Astrocyte of the cerebellum (primary cell): ENCODE measurements around the gene SGIP1.

Experiments
- DNase-seq: peaks from one replicate; pipeline ENCODE4 v3.0.0-alpha.2; 2011; ENCODE audit warnings: low read depth
- H3K4me3 ChIP-seq: 2 replicates; pipeline ENCODE4 v1.5.1; 2011; ENCODE audit warnings: mild to moderate bottlenecking, low read depth, low read length, moderate library complexity
- CTCF ChIP-seq: IDR thresholded peaks from 2 replicates; pipeline ENCODE4 v1.5.1; 2012; ENCODE audit warnings: low read length, low read depth, moderate library complexity, mild to moderate bottlenecking; ENCODE audit errors: missing control alignments
- in situ Hi-C: cut with HindIII; loops from 2 replicates; pipeline ENCODE4 v1.10.0; 2017; ENCODE audit warnings: low sequenced_read_pairs

The SGIP1 gene

GRCh38 chr1:66505671-66506392 lies 28.1 kb upstream of the SGIP1 start:
- TF ChIP-seq CTCF, result no peak
- DNase-seq, result peak; percentile 64
- H3K4me3 ChIP-seq, result no peak overlapping the region
- in situ Hi-C loops, result no loop called here

- in situ Hi-C loops, result no loop called here
- no peak overlapping the region for H3K4me3 ChIP-seq
- no peak for DNase-seq
- no peak for TF ChIP-seq CTCF
Observed at GRCh38 chr1:66506393-66506687, 27.6 kb upstream of the SGIP1 start.

- no peak for TF ChIP-seq CTCF
- DNase-seq, result no peak
- in situ Hi-C loops, result no loop called here
- H3K4me3 ChIP-seq, result no peak overlapping the region
Observed at GRCh38 chr1:66506991-66507390, 27.0 kb upstream of the SGIP1 start.

- DNase-seq, result no peak
- no peak for TF ChIP-seq CTCF
- in situ Hi-C loops, result no loop called here
- no peak overlapping the region for H3K4me3 ChIP-seq
Observed at GRCh38 chr1:66510407-66510806, 23.5 kb upstream of the SGIP1 start.

GRCh38 chr1:66511118-66511517 lies 22.8 kb upstream of the SGIP1 start:
- TF ChIP-seq CTCF, result no peak
- in situ Hi-C loops, result no loop called here

GRCh38 chr1:66517959-66518358 lies 16.0 kb upstream of the SGIP1 start:
- no peak for DNase-seq
- no peak overlapping the region for H3K4me3 ChIP-seq
- no peak for TF ChIP-seq CTCF
- in situ Hi-C loops, result no loop called here

More at GRCh38 chr1:66511118-66511517, 22.8 kb upstream of the SGIP1 start:
- no peak overlapping the region for H3K4me3 ChIP-seq
- no peak for DNase-seq
